MM.1S (cell line): ENCODE results near the gene ADAMTS3.

Source experiments
- DNase-seq: peaks from one replicate; pipeline ENCODE4 v3.0.0-alpha.2; 2015
- H2AFZ ChIP-seq: fragments of 300-600 bp; sonication (generic); 2 replicates; pipeline ENCODE4 v1.6.0; 2016; ENCODE audit warnings: antibody characterized with exemption, low read length
- H3F3A ChIP-seq: fragments of 300-600 bp; sonication (generic); 2 replicates; pipeline ENCODE4 v1.6.1; 2016; ENCODE audit warnings: mild to moderate bottlenecking, antibody characterized with exemption, low read length, moderate library complexity, mixed read lengths; ENCODE audit not compliant: insufficient read depth
- H3K27ac ChIP-seq: fragments of 300-600 bp; sonication (generic); 2 replicates; pipeline ENCODE4 v1.5.1; 2016; ENCODE audit warnings: mild to moderate bottlenecking, low read length
- H3K27me3 ChIP-seq: fragments of 300-600 bp; sonication (generic); replicated peaks from 2 replicates; pipeline ENCODE4 v1.6.0; 2016; ENCODE audit warnings: low read length; ENCODE audit not compliant: insufficient read depth
- H3K36me3 ChIP-seq: fragments of 300-600 bp; sonication (generic); replicated peaks from 2 replicates; pipeline ENCODE4 v1.6.1; 2016; ENCODE audit warnings: mild to moderate bottlenecking, low read length, mixed read lengths; ENCODE audit not compliant: insufficient read depth
- H3K4me1 ChIP-seq: fragments of 300-600 bp; sonication (generic); 2 replicates; pipeline ENCODE4 v1.6.1; 2016; ENCODE audit warnings: low read length, mixed read lengths
- H3K4me2 ChIP-seq: fragments of 300-600 bp; sonication (generic); 2 replicates; pipeline ENCODE4 v1.6.0; 2016; ENCODE audit warnings: low read depth, low read length
- H3K4me3 ChIP-seq: fragments of 300-600 bp; sonication (generic); 2 replicates; pipeline ENCODE4 v1.5.1; 2016; ENCODE audit warnings: low read length, mixed read lengths
- H3K79me2 ChIP-seq: fragments of 300-600 bp; sonication (generic); 2 replicates; pipeline ENCODE4 v1.6.1; 2016; ENCODE audit warnings: mixed run types, low read length, mixed read lengths
- H3K9ac ChIP-seq: fragments of 300-600 bp; sonication (generic); 2 replicates; pipeline ENCODE4 v1.6.1; 2016; ENCODE audit warnings: low read length, mixed read lengths
- H3K9me2 ChIP-seq: fragments of 300-600 bp; sonication (generic); replicated peaks from 2 replicates; pipeline ENCODE4 v1.6.1; 2016; ENCODE audit warnings: mild to moderate bottlenecking, low read length, mixed read lengths; ENCODE audit not compliant: insufficient read depth
- H3K9me3 ChIP-seq: fragments of 300-600 bp; sonication (generic); replicated peaks from 2 replicates; pipeline ENCODE4 v1.6.1; 2016; ENCODE audit warnings: mild to moderate bottlenecking, low read length, mixed read lengths; ENCODE audit not compliant: insufficient read depth
- H4K20me1 ChIP-seq: fragments of 300-600 bp; sonication (generic); 2 replicates; pipeline ENCODE4 v1.6.1; 2016; ENCODE audit warnings: mild to moderate bottlenecking, low read length, moderate library complexity, mixed read lengths; ENCODE audit not compliant: insufficient read depth
- EZH2 ChIP-seq: fragments of 300-600 bp; sonication (generic); optimal IDR thresholded peaks from 2 replicates; pipeline ENCODE3; 2017; ENCODE audit warnings: low read depth, mild to moderate bottlenecking, antibody characterized with exemption, low read length, mixed read lengths
- EZH2phosphoT487 ChIP-seq: fragments of 300-600 bp; sonication (generic); IDR thresholded peaks from 2 replicates; pipeline ENCODE4 v1.6.1; 2018; ENCODE audit warnings: antibody characterized with exemption, low read length
- TF ChIP-seq, protein P1 (sequence below): fragments of 300-600 bp; sonication (generic); IDR thresholded peaks from 2 replicates; pipeline ENCODE4 v1.5.1; 2016; ENCODE audit warnings: antibody characterized with exemption, low read length, mixed read lengths

The ADAMTS3 gene

GRCh38 chr4:72360075-72360474, 208.9 kb downstream of the ADAMTS3 start:
- no peaks in the 10 kb centered on the region for H3K79me2 ChIP-seq
- TF ChIP-seq EZH2phosphoT487 = no peak
- TF ChIP-seq EZH2 = no peak
- TF ChIP-seq, protein P1, sequence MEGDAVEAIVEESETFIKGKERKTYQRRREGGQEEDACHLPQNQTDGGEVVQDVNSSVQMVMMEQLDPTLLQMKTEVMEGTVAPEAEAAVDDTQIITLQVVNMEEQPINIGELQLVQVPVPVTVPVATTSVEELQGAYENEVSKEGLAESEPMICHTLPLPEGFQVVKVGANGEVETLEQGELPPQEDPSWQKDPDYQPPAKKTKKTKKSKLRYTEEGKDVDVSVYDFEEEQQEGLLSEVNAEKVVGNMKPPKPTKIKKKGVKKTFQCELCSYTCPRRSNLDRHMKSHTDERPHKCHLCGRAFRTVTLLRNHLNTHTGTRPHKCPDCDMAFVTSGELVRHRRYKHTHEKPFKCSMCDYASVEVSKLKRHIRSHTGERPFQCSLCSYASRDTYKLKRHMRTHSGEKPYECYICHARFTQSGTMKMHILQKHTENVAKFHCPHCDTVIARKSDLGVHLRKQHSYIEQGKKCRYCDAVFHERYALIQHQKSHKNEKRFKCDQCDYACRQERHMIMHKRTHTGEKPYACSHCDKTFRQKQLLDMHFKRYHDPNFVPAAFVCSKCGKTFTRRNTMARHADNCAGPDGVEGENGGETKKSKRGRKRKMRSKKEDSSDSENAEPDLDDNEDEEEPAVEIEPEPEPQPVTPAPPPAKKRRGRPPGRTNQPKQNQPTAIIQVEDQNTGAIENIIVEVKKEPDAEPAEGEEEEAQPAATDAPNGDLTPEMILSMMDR = no peak
- no peaks in the 10 kb centered on the region for H3K36me3 ChIP-seq
- no peak for DNase-seq
- H3K27me3 ChIP-seq = no peaks in the 10 kb centered on the region
- H3K9me3 ChIP-seq = no peaks in the 10 kb centered on the region
- H3K4me2 ChIP-seq = no peak overlapping the region
- H3F3A ChIP-seq = no peaks in the 10 kb centered on the region
- no peaks in the 10 kb centered on the region for H4K20me1 ChIP-seq
- H3K9me2 ChIP-seq = no peaks in the 10 kb centered on the region
- H3K9ac ChIP-seq = no peak overlapping the region
- H3K27ac ChIP-seq = no peak overlapping the region
- no peak overlapping the region for H3K4me3 ChIP-seq
- H3K4me1 ChIP-seq = no peaks in the 10 kb centered on the region
- no peak overlapping the region for H2AFZ ChIP-seq

GRCh38 chr4:72358483-72358882, 210.5 kb downstream of the ADAMTS3 start:
- H3K27me3 ChIP-seq = no peaks in the 10 kb centered on the region
- H3K79me2 ChIP-seq = no peaks in the 10 kb centered on the region
- no peak for DNase-seq
- no peak overlapping the region for H3K9ac ChIP-seq
- TF ChIP-seq EZH2 = no peak
- TF ChIP-seq, protein P1 = no peak
- no peak for TF ChIP-seq EZH2phosphoT487
- H3K4me2 ChIP-seq = no peak overlapping the region
- H3K4me3 ChIP-seq = no peak overlapping the region
- no peaks in the 10 kb centered on the region for H3K36me3 ChIP-seq
- H3K9me2 ChIP-seq = no peaks in the 10 kb centered on the region
- no peaks in the 10 kb centered on the region for H3K9me3 ChIP-seq
- no peak overlapping the region for H3K27ac ChIP-seq
- no peaks in the 10 kb centered on the region for H4K20me1 ChIP-seq
- no peaks in the 10 kb centered on the region for H3K4me1 ChIP-seq
- no peak overlapping the region for H2AFZ ChIP-seq
- no peaks in the 10 kb centered on the region for H3F3A ChIP-seq

DNA sequence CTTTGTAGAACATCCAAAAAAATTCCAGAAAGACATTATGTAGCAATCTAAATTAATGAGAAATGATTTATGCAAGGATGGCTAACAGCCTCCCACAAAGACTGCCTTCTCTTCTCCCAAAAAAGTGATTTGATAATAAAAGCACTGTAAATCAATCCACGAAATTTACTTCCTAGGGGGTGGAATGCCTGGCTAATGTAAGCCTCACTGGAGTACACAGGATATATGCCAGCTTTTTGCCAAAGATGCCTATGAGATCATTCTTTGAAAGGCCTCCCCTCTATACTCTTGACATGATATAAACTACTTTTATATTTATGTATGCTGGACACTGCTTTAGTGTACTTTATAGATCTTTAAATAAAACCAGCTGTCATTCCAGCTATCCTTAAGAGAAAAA, 211.1 kb downstream of the ADAMTS3 start:
- Histone ChIP-seq H3K4me2 (no peak overlapping the region), H3K4me3 (no peak overlapping the region), H3K36me3 (no peaks in the 10 kb centered on the region), H3F3A (no peaks in the 10 kb centered on the region), H4K20me1 (no peaks in the 10 kb centered on the region), H3K9ac (no peak overlapping the region), H3K9me2 (no peaks in the 10 kb centered on the region), H3K27ac (no peak overlapping the region), H3K27me3 (no peaks in the 10 kb centered on the region), H2AFZ (no peak overlapping the region), H3K79me2 (no peaks in the 10 kb centered on the region), H3K4me1 (no peaks in the 10 kb centered on the region), H3K9me3 (no peaks in the 10 kb centered on the region)
- no peak for DNase-seq
- TF ChIP-seq EZH2phosphoT487 (no peak), EZH2 (no peak)
- TF ChIP-seq, protein P1 = no peak
